ENCODE data around the gene CD247. TPM values are rescaled to one million over a fixed set of nuclear protein-coding genes. Genes with fewer than 3 reads are reported as not detected.

CD247 gene
- total RNA-seq (ENCODE audit: unreplicated experiment), result not detected
- long read RNA-seq, result 0 reads

DNA sequence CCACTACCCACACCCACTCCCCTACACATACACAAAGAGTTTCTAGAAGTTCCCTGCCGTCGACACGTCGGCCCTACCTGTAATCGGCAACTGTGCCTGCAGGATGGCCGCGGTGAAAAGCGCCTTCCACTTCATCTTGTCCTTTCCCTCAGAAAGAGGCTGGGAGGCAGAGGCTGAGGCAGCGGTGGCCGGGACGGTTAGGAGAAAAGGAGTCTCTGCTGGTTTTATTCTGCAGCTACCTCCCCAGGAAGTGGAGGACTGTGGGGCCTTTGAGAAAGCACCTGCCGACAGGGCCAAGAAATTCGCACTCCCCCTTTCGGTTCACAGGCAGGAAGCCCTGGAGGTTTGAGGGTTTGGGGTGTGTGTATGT lies at the start of gene CD247:
CD247 (minus strand) TSS at position 199 of the 370 bp plus-strand sequence; CDS start at position 135, 64 bp downstream.
- peaks cover 2% of the 10 kb centered on the region for H3K4me1 Mint-ChIP-seq (ENCODE audit: low read depth, unreplicated experiment)
- no peaks in the 10 kb centered on the region for H3K9me3 Mint-ChIP-seq (ENCODE audit: unreplicated experiment)
- no peak for DNase-seq
- no peak within 1 kb of the TSS for H3K4me3 Mint-ChIP-seq (ENCODE audit: unreplicated experiment)
- TF ChIP-seq, protein P1, sequence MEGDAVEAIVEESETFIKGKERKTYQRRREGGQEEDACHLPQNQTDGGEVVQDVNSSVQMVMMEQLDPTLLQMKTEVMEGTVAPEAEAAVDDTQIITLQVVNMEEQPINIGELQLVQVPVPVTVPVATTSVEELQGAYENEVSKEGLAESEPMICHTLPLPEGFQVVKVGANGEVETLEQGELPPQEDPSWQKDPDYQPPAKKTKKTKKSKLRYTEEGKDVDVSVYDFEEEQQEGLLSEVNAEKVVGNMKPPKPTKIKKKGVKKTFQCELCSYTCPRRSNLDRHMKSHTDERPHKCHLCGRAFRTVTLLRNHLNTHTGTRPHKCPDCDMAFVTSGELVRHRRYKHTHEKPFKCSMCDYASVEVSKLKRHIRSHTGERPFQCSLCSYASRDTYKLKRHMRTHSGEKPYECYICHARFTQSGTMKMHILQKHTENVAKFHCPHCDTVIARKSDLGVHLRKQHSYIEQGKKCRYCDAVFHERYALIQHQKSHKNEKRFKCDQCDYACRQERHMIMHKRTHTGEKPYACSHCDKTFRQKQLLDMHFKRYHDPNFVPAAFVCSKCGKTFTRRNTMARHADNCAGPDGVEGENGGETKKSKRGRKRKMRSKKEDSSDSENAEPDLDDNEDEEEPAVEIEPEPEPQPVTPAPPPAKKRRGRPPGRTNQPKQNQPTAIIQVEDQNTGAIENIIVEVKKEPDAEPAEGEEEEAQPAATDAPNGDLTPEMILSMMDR (IDR thresholded peaks at IDR 0.05; ENCODE audit: partially characterized antibody, unreplicated experiment), result no peak
- H3K36me3 Mint-ChIP-seq (ENCODE audit: unreplicated experiment), result peaks cover 5% of the 10 kb centered on the region
- H3K27ac Mint-ChIP-seq (ENCODE audit: unreplicated experiment), result no peak within 1 kb of the TSS
- H3K27me3 Mint-ChIP-seq (ENCODE audit: unreplicated experiment), result no peaks in the 10 kb centered on the region

DNA sequence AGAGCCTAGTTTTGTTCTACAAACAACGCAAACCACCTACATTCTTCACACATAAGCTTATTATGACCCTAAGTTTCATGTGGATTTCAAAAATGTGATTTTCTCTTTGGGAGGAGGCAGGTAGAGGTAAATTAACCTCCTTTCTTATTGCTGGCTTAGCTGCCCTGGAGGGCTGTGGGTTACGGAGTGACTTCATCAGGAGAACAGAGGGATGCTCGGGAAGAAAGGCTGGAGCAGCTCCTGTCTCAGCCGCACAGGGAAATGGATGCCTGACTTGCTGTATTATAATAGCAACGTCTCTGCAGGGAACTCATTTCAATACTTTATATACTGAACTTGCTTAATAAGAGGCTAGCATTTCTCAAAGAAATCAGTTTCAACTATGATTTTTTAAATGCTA lies 49.3 kb upstream of the CD247 start:
- Mint-ChIP-seq H3K9me3 (ENCODE audit: unreplicated experiment) (peaks cover 1% of the 10 kb centered on the region), H3K4me1 (ENCODE audit: low read depth, unreplicated experiment) (no peaks in the 10 kb centered on the region), H3K36me3 (ENCODE audit: unreplicated experiment) (no peaks in the 10 kb centered on the region), H3K27ac (ENCODE audit: unreplicated experiment) (no peak overlapping the region), H3K4me3 (ENCODE audit: unreplicated experiment) (no peak overlapping the region), H3K27me3 (ENCODE audit: unreplicated experiment) (peaks cover 4% of the 10 kb centered on the region)
- TF ChIP-seq, protein P1 (IDR thresholded peaks at IDR 0.05; ENCODE audit: partially characterized antibody, unreplicated experiment), result no peak
- DNase-seq, result no peak

DNA sequence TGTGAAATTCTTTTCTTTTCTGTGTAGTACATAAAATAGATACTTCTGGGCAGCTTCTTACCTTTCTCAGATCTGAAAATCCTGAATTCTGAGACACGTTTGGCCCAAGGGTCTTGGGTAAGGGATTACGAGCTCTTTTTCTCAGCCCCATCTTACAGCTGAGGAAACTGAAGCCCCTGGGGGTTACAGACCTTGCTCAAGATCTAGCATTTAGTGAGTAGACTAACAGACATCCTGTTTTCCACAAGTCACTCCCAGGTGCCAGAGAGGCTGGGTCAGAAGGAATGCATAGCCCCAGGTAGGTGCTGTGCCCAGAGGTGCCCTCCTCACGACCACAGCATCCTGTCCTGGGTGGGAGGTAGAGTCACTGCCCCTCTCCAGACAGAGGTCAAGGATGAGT lies 48.4 kb upstream of the CD247 start:
- H3K36me3 Mint-ChIP-seq (ENCODE audit: unreplicated experiment), result no peaks in the 10 kb centered on the region
- no peaks in the 10 kb centered on the region for H3K4me1 Mint-ChIP-seq (ENCODE audit: low read depth, unreplicated experiment)
- DNase-seq, result no peak
- H3K4me3 Mint-ChIP-seq (ENCODE audit: unreplicated experiment), result no peak overlapping the region
- no peak overlapping the region for H3K27ac Mint-ChIP-seq (ENCODE audit: unreplicated experiment)
- H3K27me3 Mint-ChIP-seq (ENCODE audit: unreplicated experiment), result peaks cover 4% of the 10 kb centered on the region
- TF ChIP-seq, protein P1 (IDR thresholded peaks at IDR 0.05; ENCODE audit: partially characterized antibody, unreplicated experiment), result no peak
- H3K9me3 Mint-ChIP-seq (ENCODE audit: unreplicated experiment), result peaks cover 1% of the 10 kb centered on the region

DNA sequence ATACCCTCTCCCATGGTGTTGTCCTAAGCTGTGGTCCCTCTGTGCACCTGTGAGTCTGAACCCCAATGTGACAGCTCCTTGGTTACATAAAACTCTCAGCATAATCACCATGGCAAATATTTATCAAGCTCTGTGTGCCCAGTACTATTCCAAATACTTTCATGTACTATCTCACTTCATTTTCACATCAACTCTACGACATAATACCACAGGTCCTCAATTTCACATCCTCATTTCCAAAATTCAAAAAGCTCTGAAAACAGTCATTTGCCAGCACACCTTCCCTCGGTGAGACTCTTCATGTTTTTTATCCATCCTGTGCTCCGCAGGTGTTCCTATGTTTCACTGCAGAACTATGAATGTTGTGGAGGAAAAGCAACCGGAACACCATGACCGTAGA lies 47.6 kb upstream of the CD247 start:
- H3K27me3 Mint-ChIP-seq (ENCODE audit: unreplicated experiment), result peaks cover 4% of the 10 kb centered on the region
- H3K4me1 Mint-ChIP-seq (ENCODE audit: low read depth, unreplicated experiment), result peaks cover 4% of the 10 kb centered on the region
- TF ChIP-seq, protein P1 (IDR thresholded peaks at IDR 0.05; ENCODE audit: partially characterized antibody, unreplicated experiment), result no peak
- no peak for DNase-seq
- no peaks in the 10 kb centered on the region for H3K36me3 Mint-ChIP-seq (ENCODE audit: unreplicated experiment)
- no peak overlapping the region for H3K27ac Mint-ChIP-seq (ENCODE audit: unreplicated experiment)
- H3K9me3 Mint-ChIP-seq (ENCODE audit: unreplicated experiment), result peaks cover 1% of the 10 kb centered on the region
- H3K4me3 Mint-ChIP-seq (ENCODE audit: unreplicated experiment), result no peak overlapping the region

DNA sequence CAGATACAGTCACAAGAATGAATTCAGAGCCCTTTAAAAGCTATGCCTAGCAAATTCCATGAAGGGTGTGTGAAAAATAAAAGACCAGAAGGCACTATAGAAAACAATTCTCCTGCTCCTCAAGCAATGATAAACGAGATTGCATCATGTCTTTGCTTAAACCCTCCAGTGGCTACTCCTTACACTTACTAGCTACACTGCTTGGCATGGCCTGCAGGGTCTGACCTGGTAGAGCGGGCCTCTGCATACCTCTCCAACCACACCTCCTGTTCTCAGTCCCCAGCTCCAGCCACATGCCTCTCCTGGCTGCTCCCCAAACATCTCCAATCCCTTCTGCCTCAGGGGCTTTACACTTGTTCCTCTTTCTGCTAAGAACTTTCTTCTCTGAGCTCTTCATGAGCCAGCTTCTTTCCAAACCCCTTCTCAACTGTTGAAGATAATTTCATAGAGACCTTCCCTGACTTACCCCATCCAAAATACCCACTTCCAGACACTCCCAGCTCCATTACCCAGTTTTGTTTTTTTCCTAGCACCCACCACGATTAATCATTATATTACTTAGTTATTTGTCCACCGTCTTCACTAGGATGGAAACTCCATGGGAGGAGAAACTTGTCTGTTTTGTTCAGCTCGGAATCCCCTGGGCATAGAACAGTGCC lies 46.4 kb upstream of the CD247 start:
- Mint-ChIP-seq H3K36me3 (ENCODE audit: unreplicated experiment) (no peaks in the 10 kb centered on the region), H3K4me3 (ENCODE audit: unreplicated experiment) (no peak overlapping the region), H3K27ac (ENCODE audit: unreplicated experiment) (no peak overlapping the region), H3K9me3 (ENCODE audit: unreplicated experiment) (no peaks in the 10 kb centered on the region), H3K4me1 (ENCODE audit: low read depth, unreplicated experiment) (peaks cover 4% of the 10 kb centered on the region), H3K27me3 (ENCODE audit: unreplicated experiment) (peaks cover 4% of the 10 kb centered on the region)
- TF ChIP-seq, protein P1 (IDR thresholded peaks at IDR 0.05; ENCODE audit: partially characterized antibody, unreplicated experiment), result no peak
- no peak for DNase-seq
